MG63 (cell line): ENCODE measurements around the gene MCC. TPM values are rescaled to one million over a fixed set of nuclear protein-coding genes. Genes with fewer than 3 reads are reported as not detected.

Experiments
- DNase-seq: peaks from one replicate; pipeline ENCODE4 v3.0.0-alpha.2; 2020
- H3K27me3 ChIP-seq: fragments of 250-450 bp; sonication (Bioruptor Pico); 2 replicates; pipeline ENCODE4 v1.5.1; 2020; ENCODE audit warnings: mild to moderate bottlenecking, moderate library complexity
- H3K36me3 ChIP-seq: fragments of 250-450 bp; sonication (Bioruptor Pico); 2 replicates; pipeline ENCODE4 v1.5.1; 2020; ENCODE audit warnings: mild to moderate bottlenecking, moderate library complexity
- H3K4me3 ChIP-seq: fragments of 250-450 bp; sonication (Bioruptor Pico); 2 replicates; pipeline ENCODE4 v1.5.1; 2020; ENCODE audit warnings: mild to moderate bottlenecking, moderate library complexity
- H3K9me3 ChIP-seq: fragments of 250-450 bp; sonication (Bioruptor Pico); 2 replicates; pipeline ENCODE4 v1.5.1; 2020; ENCODE audit warnings: mild to moderate bottlenecking, moderate library complexity
- total RNA-seq: library from RNA; depleted of rRNA; stranded (reverse); fragments of >200 nt; shearing (Covaris generic); gene quantifications from 2 replicates; pipeline ENCODE4 v1.2.3, GENCODE V29; 2014; ENCODE audit warnings: low replicate concordance

The MCC gene
- total RNA-seq, 1 experiment from 2014 or later: 7.1 TPM

GRCh38 chr5:113265190-113265589, 223.1 kb downstream of the MCC start:
- Histone ChIP-seq H3K9me3 (no peaks in the 10 kb centered on the region), H3K4me3 (no peak overlapping the region)
- no peak for DNase-seq

DNA sequence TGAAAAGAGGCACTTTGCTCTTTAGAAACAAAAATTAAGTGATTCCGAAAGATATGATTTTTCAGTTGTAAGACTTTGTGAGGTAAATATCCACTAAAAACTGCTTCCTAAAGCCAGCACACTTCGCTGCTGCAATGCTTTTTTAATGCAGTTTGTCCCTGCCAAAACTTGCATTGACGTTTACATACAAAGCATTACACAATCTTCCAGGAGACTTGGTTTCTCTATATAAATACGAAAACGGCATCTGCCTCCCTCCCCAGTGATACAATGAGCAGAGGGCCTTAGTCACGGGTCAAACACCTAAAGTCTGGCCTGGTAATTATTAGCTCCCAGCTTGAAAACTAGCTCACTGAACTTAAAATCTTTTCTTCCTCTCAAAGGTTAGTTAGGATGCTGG, 224.2 kb downstream of the MCC start:
- Histone ChIP-seq H3K36me3 (no peaks in the 10 kb centered on the region), H3K4me3 (no peak overlapping the region), H3K27me3 (no peaks in the 10 kb centered on the region), H3K9me3 (no peaks in the 10 kb centered on the region)
- DNase-seq: no peak

More at GRCh38 chr5:113265190-113265589, 223.1 kb downstream of the MCC start:
- no peaks in the 10 kb centered on the region for H3K36me3 ChIP-seq
- H3K27me3 ChIP-seq: no peaks in the 10 kb centered on the region

- no peak for DNase-seq
- no peaks in the 10 kb centered on the region for H3K36me3 ChIP-seq
- no peak overlapping the region for H3K4me3 ChIP-seq
- no peaks in the 10 kb centered on the region for H3K27me3 ChIP-seq
- no peaks in the 10 kb centered on the region for H3K9me3 ChIP-seq
These were observed 224.7 kb downstream of the MCC start for GRCh38 chr5:113263545-113263944.

DNA sequence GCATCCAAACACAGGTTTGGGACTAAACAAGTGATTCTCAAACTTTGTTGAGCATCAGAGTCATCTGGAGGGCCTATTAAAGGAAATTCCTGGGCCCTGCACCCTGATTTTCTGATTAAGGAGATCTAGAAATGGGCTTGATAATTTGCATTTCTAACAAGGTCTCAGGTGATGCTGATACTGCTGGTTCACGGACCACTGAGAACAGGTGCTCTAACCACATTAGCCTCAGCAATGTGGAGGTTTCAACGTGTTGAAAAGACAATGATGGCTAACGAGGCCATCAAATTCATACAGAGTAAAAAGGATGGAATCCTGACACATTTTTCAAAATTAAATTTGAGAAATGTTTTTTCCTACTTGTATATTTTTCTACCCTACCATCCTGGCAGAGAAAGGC, 225.6 kb downstream of the MCC start:
- Histone ChIP-seq H3K36me3 (no peaks in the 10 kb centered on the region), H3K27me3 (no peaks in the 10 kb centered on the region), H3K4me3 (no peak overlapping the region), H3K9me3 (no peaks in the 10 kb centered on the region)
- DNase-seq: no peak

- Histone ChIP-seq H3K27me3 (no peaks in the 10 kb centered on the region), H3K9me3 (no peaks in the 10 kb centered on the region), H3K36me3 (no peaks in the 10 kb centered on the region), H3K4me3 (no peak overlapping the region)
- DNase-seq: no peak
These were observed 229.2 kb downstream of the MCC start for GRCh38 chr5:113259034-113259433.

DNA sequence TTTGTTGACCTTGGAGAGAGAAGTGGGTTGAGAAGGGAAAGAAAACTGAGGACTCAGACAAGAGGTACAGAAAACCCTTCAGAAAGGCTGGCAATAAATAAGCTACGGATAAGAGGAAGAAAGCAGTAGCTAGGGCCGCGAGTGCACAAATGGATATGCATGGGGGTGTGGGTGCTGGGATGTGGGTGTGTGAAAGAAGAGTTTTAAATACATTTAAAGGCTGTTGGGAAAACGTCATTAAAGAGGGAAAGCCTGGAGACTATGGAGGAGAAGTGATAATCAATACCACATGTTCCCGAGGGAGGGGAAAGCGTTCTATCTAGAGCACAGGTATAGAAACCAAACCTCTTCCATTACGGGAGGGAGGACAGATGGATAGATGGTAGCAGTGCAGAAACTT, 230.7 kb downstream of the MCC start:
- no peak overlapping the region for H3K4me3 ChIP-seq
- no peak for DNase-seq
- no peaks in the 10 kb centered on the region for H3K27me3 ChIP-seq
- H3K9me3 ChIP-seq: no peaks in the 10 kb centered on the region
- no peaks in the 10 kb centered on the region for H3K36me3 ChIP-seq

GRCh38 chr5:113256671-113257452, 231.4 kb downstream of the MCC start:
- Histone ChIP-seq H3K27me3 (no peaks in the 10 kb centered on the region), H3K4me3 (no peak overlapping the region), H3K9me3 (no peaks in the 10 kb centered on the region), H3K36me3 (no peaks in the 10 kb centered on the region)
- DNase-seq: no peak

GRCh38 chr5:113255579-113256386, 232.5 kb downstream of the MCC start:
- Histone ChIP-seq H3K9me3 (no peaks in the 10 kb centered on the region), H3K27me3 (no peaks in the 10 kb centered on the region), H3K4me3 (no peak overlapping the region), H3K36me3 (no peaks in the 10 kb centered on the region)
- DNase-seq: no peak

DNA sequence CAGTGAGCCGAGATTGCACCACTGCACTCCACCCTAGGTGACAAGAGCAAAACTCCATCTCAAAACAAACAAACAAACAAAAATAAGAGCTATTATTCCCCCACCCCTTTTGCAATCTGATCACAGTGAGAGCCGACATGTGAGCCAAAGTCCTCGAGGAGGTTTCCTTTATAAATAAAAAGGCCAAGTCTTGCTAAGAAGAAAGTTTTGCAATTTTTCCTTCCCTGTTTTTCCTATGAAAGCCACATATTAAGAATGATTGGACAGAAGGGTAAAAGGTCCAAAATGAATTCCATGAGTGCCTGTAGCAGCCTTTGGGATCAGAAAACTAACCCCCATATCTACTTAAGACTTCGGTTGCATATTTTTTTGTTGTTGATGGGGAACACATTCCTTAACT, 233.1 kb downstream of the MCC start:
- no peaks in the 10 kb centered on the region for H3K9me3 ChIP-seq
- no peaks in the 10 kb centered on the region for H3K36me3 ChIP-seq
- no peaks in the 10 kb centered on the region for H3K27me3 ChIP-seq
- DNase-seq: no peak
- no peak overlapping the region for H3K4me3 ChIP-seq

DNA sequence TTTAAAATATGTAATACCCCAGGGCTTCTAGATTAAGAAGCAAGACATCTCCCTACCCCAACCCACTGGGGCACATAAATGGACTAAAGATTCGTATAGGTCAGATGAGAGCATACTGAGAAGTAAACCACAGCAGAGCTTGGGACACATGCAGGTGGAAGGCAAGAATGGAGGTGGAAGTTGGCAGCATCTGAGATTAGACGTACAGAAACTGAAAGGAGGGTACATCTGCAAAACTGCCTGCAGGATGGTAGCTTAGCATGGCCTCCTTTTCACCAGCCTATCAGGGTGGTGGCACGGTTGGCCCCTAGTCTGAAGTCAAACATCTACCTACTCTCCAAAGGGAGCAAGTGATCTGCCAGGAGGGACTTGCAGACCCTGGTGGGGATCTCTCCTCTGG, 235.2 kb downstream of the MCC start:
- Histone ChIP-seq H3K36me3 (no peaks in the 10 kb centered on the region), H3K9me3 (no peaks in the 10 kb centered on the region), H3K27me3 (no peaks in the 10 kb centered on the region), H3K4me3 (no peak overlapping the region)
- DNase-seq: no peak

GRCh38 chr5:113252066-113252465, 236.2 kb downstream of the MCC start:
- DNase-seq: no peak

DNA sequence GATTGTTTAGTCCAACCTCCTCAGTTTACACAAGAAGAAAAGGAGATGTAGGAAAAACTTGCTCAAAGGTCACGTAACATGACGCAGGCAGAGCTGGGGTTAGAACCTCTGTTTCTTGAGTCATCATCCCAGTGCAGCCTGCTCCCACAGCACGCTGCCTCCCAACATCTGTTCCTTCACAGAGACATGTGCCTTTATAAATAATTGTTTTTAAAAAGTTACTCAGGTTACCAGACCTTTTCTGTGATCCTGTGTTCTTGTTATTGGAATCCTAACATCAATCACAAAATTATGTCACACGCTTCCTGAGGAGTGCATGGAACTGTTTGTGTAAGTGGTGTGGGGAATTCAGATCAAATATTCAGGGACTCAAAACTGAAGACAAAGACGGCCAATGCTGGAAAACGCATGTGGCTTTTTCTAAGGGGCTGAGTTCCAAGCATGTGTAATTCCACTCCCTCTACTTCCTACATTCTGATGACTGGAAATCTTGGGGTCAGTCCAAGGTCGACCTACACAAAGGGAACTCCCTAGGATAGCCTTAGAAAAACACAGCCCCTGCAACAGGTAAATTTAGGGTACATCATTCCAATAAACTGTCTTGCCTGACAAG, 237.8 kb downstream of the MCC start:
- H3K36me3 ChIP-seq: no peaks in the 10 kb centered on the region
- no peaks in the 10 kb centered on the region for H3K9me3 ChIP-seq
- no peak overlapping the region for H3K4me3 ChIP-seq
- H3K27me3 ChIP-seq: no peaks in the 10 kb centered on the region
- peak; percentile 26 for DNase-seq

More at GRCh38 chr5:113252066-113252465, 236.2 kb downstream of the MCC start:
- Histone ChIP-seq H3K36me3 (no peaks in the 10 kb centered on the region), H3K4me3 (no peak overlapping the region), H3K9me3 (no peaks in the 10 kb centered on the region), H3K27me3 (no peaks in the 10 kb centered on the region)

DNA sequence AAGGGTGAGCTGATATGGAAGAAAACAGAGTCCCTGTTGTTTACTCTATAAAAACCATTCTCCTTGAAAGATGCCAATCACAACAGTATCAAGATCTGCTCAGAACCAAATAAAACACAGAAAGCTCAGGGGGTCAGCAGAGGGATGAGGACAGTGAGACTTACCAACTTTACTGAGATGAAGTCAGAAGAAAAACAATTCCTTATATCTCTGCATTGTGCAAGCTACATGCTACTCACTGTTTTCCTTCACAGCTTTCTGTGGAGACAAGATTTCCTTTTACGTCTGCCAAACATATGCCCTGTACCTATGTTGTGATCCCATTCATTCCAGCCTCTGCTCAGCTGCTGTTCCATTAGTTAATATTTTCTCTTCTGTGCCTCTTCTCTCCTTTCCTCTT, 239.0 kb downstream of the MCC start:
- Histone ChIP-seq H3K36me3 (no peaks in the 10 kb centered on the region), H3K9me3 (no peaks in the 10 kb centered on the region), H3K4me3 (no peak overlapping the region), H3K27me3 (no peaks in the 10 kb centered on the region)
- no peak for DNase-seq

- no peaks in the 10 kb centered on the region for H3K27me3 ChIP-seq
- H3K9me3 ChIP-seq: no peaks in the 10 kb centered on the region
- H3K4me3 ChIP-seq: no peak overlapping the region
- no peak for DNase-seq
- H3K36me3 ChIP-seq: no peaks in the 10 kb centered on the region
These were observed 241.8 kb downstream of the MCC start for GRCh38 chr5:113246361-113246870.

DNA sequence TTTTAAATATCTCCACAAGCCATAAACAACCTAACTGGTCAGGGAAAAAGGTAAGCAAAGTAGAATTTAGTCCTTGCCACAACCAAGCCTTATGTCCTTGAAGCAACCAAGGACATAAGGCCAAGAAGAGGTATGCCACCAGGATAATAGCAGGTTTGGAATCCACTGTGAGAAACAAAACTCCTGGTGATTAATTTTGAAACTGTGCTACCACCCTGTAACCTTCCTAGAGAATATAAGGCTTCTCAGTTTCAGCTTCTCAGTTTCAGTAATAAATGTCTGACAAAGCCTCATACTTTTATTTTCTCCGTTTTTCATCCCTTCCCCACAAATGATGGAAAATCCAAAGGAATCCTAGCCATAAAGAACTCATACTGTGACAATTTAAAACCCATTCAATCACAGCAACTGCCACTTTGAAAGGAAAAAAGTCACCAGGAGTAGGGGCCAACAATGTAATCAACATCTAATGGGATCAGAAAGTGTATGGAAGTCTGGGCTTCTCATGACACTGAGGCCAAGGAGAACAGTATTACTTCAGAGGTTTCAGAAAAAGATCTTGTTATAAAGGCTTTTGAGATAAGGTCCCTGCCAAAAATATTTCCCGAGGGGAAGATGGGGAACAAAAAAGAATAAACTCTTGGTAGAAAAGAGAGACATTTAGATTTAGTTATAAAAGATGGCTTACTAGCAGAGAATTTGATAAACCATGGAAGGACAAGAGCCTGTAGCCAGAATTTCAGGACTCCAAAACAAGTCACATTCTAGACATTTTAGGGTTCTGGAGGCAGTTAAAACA, 242.6 kb downstream of the MCC start:
- DNase-seq: no peak

DNA sequence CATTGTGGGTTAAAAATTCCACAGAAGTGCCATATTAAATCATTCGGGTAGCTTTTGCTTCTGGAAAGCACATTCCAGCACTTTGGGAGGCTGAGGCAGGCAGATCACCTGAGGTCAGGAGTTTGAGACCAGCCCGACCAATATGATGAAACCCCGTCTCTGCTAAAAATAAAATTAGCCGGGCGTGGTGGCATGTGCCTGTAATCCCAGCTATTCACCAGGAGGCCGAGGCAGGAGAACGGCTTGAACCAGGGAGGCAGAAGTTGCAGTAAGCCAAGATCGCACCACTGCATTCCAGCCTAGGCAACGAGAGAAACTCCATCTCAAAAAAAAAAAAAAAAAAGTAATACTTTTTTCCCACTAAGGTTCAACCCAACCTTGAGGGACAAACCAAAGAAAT, 243.3 kb downstream of the MCC start:
- Histone ChIP-seq H3K4me3 (no peak overlapping the region), H3K9me3 (no peaks in the 10 kb centered on the region), H3K36me3 (no peaks in the 10 kb centered on the region), H3K27me3 (no peaks in the 10 kb centered on the region)
- DNase-seq: no peak

More for the DNA sequence above, 242.6 kb downstream of the MCC start:
- H3K4me3 ChIP-seq: no peak overlapping the region
- H3K9me3 ChIP-seq: no peaks in the 10 kb centered on the region
- no peaks in the 10 kb centered on the region for H3K36me3 ChIP-seq
- no peaks in the 10 kb centered on the region for H3K27me3 ChIP-seq

DNA sequence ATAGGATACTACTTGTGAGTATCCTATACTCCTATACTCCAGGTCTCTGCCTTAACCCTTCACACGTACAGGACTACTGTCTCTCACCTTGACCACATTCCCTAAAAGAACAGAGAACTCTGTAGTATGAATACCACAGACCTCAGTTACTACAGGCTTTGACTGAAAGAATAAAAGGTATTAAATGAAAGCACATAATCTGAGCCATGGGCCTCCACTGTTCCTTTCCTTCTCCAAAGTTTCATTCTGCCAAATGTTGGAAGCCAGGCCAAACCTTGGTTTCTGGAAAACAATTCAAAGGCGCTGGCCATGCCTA, 244.9 kb downstream of the MCC start:
- H3K27me3 ChIP-seq: no peaks in the 10 kb centered on the region

More for the DNA sequence above, 244.9 kb downstream of the MCC start:
- DNase-seq: no peak
- Histone ChIP-seq H3K36me3 (no peaks in the 10 kb centered on the region), H3K4me3 (no peak overlapping the region), H3K9me3 (no peaks in the 10 kb centered on the region)
